GM21529 (cell line): ENCODE data around the gene ZBTB37.
A peak's percentile ranks its signal among the peaks of the same experiment; 100 is the strongest.
"Not testable (repeated sequence)": the region's sequence is repeated elsewhere in the genome, so short reads cannot be mapped to it uniquely, and the experiment has no call there.

Experiments used
- ATAC-seq: cut with Tn5 transposase; IDR thresholded peaks from one replicate; pipeline ENCODE4 v1.9.1; 2021; ENCODE audit not compliant: unreplicated experiment

The ZBTB37 gene, protein sequence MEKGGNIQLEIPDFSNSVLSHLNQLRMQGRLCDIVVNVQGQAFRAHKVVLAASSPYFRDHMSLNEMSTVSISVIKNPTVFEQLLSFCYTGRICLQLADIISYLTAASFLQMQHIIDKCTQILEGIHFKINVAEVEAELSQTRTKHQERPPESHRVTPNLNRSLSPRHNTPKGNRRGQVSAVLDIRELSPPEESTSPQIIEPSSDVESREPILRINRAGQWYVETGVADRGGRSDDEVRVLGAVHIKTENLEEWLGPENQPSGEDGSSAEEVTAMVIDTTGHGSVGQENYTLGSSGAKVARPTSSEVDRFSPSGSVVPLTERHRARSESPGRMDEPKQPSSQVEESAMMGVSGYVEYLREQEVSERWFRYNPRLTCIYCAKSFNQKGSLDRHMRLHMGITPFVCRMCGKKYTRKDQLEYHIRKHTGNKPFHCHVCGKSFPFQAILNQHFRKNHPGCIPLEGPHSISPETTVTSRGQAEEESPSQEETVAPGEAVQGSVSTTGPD

DNA sequence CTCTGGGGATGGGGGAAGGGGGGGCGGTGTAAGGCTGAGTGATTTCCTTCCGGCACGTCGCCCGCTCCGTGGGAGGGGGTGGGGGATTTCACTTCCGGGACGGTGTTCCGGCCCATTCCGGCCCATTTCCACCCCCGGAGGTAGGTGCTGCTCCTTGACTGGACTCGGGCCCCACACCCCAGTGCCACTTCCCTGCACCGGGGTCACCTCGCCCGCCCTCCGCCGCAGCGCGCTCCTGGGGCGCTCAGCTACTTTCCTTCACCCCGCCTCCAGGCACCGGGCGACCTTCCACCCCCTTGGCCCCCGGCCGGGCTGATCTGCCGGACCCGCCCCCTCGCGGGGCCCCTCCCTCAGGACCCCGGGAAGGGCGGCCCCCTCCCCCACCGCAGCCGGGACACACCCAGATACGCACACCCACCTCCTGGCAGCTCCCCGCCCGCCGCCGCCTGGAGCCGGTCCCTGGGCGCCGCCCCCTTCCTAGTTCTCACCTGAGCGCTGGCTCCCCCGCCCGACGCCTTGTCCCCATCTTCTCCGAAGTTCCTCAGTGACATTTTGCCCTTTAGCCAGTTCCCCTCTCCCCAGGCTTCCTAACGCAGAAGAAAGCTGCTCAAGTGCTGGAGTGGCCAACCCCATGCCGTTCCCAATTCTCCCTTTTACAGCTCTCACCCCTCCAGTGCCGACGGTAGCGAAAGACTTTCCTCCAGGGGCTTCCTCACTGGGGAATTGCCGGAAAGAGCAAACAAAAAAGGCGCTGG is at the start of gene ZBTB37:
Gene ZBTB37 (plus strand): TSS at position 115 of the 755 bp plus-strand sequence. CDS start 1,846 bp downstream, outside the sequence.
- ATAC-seq, result peak; percentile 67

DNA sequence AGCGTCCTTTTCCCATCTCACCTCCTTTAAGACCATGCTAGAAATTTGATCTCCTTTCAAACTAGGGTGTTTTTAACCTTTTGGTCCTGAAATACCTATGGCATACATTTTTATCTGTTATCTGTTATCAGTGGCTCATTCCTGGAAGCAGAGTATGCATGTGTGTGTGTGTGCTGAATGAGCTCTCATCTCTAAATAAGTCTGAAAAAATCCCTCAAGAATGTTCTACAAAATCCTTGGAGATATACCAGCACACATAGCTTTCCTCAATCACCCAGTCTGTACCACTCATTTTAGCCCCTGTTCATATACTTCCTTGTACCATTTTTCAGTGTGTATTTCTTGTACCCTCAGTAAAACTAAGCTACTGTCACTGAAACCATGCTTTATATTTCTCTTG is 49.7 kb upstream of the ZBTB37 start:
- no peak for ATAC-seq

DNA sequence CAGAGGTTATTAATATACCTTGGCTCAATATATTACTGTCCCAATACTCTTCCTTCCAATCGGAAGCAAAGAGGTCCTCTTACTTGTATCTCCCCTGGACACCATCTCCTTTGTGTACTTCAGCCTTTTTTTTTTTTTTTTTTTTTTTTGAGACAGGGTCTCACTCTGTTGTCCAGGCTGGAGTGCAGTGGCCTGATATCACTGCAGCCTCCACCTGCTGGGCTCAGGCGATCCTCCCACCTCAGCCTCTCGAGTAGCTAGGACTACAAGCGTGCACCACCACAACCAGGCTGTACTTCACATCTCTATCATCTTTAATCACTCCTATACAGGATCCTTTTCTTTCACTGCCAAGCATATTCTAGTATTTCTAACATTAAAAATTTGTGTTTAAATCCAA is 46.5 kb upstream of the ZBTB37 start:
- no peak for ATAC-seq

DNA sequence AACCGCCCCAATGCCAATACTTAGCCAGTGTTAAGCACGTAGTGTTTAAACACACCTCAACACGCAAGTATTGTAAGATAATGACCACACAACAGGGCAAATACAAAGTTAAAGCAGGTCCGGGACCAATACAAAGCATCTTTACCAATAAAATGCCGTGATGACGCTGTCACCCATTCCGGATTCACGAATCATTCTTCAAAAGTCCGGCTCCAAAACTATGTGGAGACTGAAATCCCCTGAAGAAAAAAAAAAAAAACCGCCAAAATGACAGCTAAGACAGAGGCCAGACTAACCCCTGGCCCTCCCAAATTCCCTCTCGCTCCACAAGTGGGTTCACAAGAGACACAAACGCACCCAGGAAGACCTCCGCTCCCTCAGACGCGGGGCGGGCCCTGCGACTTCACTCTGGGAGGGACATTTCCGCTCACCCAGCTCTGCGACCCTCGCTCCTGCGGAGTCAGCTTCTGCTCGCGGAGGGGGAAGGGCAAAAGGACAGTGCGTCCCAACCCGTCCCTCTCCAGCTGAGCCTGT is 44.3 kb upstream of the ZBTB37 start:
- peak; percentile 44 for ATAC-seq

DNA sequence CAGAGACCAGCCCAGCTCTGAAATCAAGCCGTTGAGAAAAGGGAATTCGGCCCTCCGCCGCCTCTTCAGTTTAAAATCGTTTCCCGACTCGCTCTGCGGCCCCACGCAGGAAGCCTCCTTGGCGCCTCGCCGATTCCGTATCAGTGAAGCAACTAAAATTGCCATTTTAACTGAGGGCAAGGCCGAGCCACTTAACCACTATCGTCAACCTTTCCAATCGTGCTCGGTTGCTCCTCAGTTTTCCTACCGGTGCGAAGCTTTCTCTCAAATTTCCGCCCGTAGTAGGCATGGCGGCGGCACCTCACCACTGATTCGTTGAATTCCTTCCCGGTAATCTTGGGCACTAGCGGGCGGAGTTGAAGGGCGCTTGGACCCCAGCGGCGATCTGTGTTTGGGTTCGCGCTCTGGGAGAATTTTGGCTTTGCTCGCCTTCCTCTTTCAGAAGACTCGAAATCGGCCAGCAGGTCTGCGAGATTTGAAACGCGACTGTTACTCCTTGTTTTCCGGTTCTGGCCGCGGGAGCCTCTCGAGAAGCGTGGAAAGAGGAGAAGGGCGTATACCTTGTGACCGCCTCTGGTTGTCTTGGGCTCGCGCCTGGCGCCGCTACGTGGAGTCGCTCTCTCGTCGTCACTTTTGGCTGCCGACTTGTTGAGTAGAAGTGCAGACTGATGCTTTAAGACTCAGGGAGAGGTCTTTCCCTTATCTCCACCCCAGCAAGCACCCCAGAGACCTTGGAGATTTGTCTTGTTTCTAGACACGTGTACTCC is 43.7 kb upstream of the ZBTB37 start, which contains the start of the genes CENPL and DARS2:
Gene CENPL (minus strand): TSS at position 569 of the 767 bp plus-strand sequence. CDS start 13,584 bp downstream, outside the sequence.
Gene DARS2 (plus strand): TSS at position 359 of the 767 bp plus-strand sequence. CDS start 557 bp downstream, outside the sequence.
- peak; percentile 86 for ATAC-seq

DNA sequence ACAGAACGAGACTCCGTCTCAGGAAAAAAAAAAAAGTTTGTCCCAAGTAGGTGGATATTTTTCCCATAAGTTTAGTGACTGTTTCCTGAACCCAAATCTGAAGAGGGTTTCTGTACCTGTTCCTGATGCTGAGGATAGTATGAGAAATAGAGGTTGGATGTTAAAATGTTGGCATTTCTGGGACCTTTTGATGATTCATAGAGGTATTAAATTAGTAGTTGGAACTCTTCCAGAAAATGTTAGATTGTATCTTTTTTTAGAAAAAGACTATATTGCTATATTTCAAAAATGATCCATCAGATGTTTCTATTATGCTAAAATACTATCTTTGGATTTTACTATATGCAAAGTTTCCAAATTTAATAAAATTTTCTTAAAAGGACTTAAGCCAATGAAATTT is 40.6 kb upstream of the ZBTB37 start:
- ATAC-seq, result no peak

DNA sequence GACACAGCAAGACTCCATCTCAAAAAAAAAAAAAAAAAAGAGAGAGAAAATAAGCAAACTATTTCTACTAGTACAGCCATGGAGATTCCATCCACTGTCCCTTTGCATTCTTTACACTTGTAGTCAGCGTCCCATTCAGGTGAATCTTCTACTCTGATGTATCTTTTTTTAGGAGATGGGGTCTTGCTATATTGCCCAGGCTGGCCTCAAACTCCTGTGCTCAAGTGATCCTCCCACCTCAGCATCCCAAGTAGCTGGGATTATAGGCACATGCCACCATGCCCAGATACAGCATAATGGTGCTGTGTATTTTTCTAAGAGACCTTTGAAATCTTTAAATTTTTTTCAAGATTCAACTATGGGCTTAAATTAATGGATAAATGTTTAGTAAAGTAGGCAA is 35.4 kb upstream of the ZBTB37 start:
- ATAC-seq, result no peak

DNA sequence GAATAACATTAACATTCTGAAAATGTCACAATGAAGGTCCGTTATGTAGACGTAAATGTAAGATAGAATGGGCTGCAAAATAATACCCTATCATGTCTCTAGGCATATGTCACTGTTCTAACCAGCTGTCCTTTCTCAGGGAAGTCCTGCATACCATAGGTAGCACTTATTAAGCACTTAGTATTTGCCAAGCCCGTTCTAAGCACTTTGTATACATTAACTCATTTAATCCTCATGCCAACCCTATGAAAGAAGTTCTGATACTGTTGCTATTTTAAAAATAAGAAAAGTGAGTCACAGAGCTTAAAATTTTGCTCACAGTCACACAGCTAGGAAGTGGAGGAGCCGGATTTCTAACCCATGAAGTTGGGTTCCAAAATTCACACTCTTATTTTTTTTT is 16.1 kb upstream of the ZBTB37 start:
- ATAC-seq, result no peak

DNA sequence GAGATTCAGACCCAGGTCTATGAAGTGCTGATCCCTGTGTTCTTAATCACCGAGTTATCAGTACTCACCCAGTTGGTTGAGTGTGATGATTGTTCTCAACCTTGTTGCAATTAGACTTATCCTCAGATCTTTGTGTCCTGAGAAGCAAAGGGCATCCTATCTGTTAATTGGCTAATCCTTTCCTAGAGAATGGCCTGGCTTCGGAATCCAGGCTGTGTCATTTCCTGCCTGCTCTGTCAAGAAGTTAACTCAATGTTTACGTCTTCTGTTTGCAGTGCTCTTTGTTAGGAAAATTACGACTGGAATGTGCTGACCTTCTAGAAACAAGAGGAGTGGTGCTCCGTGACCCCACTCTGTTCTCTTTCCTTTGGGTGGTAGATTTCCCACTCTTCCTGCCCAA is 15.1 kb upstream of the ZBTB37 start:
- ATAC-seq, result no peak

DNA sequence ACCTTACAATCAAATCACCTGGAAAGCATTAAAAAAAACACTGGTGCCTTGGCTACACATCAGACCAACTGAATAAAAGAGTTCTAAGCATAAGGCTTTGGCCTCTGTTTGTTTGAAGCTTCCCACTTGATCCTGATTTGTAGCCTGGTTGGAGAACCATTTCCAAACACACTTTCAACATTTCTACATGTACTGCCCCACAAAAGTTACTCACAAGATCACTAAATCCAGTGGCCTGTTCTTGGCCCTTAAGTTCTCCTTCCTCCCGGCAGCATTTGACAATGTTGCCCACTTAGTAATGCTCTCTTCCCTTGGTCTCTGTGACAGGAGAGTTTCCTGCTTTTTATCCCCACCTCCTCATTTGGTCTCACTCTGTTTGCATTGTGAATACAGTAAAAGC is 12.2 kb upstream of the ZBTB37 start:
- no peak for ATAC-seq

DNA sequence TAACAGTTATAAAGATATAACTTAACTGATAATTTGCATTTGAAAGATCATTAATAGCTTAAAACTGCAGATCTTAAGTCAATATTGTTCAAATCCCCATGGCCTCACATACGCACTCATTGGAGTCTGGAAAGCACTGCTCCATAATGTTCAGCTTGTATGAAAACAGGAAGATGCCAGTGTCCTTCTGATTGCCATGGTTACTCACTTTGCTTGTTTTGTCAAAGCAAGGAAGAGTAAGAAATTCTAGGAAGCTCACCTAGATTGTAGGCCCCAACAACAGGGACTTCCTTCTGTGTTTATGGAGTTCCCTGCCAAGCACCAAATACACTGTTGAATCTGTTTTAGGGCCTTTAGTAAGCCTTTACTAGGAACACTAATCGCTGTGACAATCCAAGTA is 11.3 kb upstream of the ZBTB37 start:
- no peak for ATAC-seq

DNA sequence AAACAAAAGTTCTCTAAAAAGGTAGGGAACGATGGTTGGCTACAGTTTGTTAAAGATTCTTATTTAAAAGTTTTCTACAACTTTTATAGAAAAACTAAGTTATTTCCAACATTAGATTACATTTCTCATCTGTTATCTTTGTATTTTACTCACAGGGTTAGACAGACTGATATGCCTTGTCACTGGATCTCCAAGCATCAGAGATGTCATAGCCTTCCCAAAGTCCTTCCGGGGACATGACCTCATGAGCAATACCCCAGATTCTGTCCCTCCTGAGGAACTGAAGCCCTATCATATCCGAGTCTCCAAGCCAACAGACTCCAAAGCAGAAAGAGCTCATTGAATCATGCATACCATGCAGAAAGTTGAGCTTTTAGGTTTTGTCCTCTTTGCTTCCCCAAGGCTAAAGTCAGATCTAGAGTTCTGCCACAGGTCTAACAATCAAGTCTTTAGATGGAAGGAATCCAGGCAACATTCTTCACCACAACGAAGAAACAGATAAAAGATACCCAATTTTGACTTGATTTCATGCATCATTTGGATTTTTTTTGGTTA is 10.7 kb upstream of the ZBTB37 start:
- ATAC-seq, result no peak

DNA sequence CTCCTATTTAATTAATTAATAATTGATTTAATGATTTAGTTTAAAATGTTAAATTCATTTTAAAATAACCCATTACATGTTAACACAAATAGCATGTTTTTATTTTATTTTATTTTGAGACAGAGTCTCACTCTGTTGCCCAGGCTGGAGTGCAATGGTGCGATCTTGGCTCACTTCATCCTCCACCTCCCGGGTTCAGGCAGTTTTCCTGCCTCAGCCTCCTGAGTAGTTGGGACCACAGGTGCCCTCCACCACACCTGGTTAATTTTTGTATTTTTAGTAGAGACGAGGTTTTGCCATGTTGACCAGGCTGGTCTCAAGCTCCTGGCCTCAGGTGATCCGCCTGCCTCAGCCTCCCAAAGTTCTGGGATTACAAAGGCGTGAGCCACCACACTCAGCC is 8.6 kb upstream of the ZBTB37 start:
- ATAC-seq, result not testable (repeated sequence)

DNA sequence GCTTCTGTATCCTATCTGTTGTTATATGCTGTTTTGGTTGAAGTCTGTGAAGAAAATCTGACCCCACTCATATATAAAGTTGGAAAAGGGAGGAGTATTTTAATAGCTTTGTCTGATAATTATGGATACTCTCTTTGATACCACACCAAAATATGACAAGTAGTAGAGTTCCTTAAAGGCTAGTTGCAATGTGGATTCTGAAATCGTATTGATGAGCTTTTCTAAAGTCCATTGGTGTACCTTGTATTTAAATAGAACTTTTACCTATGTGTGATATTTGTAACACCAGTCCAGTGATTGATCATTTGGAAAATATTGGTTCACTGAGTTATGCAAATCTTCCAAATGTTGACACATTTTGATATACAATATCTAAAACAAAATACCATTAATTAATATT is 8.1 kb upstream of the ZBTB37 start:
- no peak for ATAC-seq

DNA sequence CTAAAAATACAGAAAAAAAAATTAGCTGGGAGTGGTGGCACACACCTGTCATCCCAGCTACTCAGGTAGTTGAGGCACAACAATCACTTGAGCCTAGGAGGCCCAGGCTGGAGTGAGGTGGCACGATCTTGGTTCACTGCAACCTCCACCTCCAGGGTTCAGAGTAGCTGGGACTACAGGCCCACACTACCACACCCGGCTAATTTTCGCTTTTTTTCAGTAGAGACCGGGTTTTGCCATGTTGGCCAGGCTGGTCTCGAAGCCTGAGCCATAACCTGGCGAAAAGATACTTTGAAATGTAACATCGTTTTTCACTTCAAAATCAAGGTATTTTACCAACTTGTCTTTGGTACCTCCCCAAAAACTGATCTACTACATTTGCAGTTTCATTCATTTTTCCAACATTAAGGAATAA is 6.4 kb upstream of the ZBTB37 start:
- no peak for ATAC-seq

DNA sequence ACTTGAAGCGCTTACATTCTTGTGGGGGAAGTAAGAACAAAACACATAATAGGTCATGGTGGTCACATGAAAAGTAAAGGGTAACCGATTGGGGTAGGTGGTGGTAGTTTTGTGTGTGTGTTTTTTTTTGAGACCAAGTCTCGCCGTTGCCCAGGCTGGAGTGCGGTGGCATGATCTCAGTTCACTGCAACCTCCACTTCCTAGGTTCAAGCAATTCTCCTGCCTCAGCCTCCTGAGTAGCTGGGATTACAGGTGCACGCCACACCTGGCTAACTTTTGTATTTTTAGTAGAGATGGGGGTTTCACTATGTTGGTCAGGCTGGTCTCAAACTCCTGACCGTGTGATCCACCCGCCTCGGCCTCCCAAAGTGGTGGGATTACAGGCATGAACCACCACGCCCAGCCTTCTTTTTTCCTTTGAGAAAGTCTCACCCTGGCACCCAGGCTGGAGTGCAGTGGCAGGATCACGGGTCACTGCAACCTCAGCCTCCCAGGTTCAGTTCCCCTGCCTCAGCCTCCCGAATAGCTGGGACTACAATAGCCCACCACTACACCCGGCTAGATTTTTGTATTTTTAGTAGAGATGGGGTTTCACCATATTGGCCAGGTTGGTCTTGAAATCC is 5.9 kb upstream of the ZBTB37 start:
- not testable (repeated sequence) for ATAC-seq

DNA sequence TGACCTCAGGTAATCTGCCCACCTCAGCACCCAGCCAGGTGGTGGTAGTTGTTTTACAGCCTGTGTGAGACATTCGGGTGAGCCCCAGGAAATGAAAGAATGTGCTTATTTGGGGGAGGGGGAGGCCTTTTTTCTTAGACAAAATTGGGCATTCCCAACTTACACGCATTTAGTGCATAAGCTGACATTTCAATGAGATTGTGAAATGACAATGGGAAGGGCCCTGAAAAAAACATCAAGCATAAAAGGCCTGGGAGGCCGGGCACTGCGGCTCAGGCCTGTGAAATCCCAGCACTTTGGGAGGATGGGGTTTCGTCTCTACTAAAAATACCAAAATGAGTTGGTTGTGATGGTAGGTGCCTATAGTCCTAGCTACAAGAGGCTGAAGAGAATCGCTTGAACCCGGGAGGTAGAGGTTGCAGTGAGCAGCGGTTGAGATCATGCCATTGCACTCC is 5.4 kb upstream of the ZBTB37 start:
- ATAC-seq, result no peak

DNA sequence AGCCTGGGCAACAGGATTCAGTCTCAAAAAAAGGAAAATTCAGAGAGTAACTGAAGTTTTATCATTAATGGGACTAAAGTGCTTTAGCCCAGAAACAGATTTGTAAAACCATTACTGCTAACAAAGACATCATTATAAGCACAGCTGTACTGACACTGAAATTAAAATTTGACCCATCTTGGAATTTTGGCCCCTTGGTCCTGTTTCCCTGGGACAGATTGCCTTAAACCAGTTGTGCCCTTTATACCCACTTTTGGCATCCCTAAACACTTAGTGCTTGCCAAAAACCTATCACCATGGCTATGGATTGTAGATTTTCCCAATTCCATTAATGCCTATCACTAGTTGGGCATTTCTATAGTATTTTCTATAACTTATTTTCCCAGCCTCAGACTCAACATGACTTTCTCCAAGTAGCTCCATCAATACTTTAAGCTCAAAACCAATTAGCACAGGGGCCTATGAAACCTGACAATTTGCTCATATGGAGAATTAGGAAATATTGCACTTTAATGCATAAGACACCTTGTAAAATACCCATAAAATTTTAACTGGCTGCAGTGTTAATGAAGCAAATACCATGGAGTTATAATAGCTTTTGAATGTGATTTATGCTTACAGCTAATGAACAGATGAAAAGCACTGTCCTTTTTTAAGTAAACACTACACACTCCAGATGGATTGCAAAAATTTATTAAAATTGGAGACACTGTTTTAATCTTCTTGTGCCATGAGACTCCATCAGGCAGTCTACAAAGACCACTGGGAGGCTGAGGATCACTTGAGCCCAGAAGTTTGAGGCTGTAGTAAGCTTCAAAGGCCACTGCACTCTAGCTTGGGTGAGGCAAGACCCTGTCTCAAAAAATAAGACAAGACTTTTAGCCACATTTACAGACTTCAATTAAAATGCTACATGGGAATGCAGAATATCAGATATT is 4.7 kb upstream of the ZBTB37 start:
- ATAC-seq, result no peak
